Measurements from ENCODE around the gene MPP3. TPM values are rescaled to one million over a fixed set of nuclear protein-coding genes. Genes with fewer than 3 reads are reported as not detected.

Gene MPP3
- total RNA-seq, 1 experiment from 2014 or later: 24.5 TPM

GRCh38 chr17:43852571-43852970 lies 19.6 kb upstream of the MPP3 start:
- H3K9me3 Mint-ChIP-seq (ENCODE audit: unreplicated experiment): no peaks in the 10 kb centered on the region
- intact Hi-C loops (cut with micrococcal nuclease): no loop called here
- BruUV-seq (replicated peaks): no TSS peak
- no peak overlapping the region for H3K4me3 Mint-ChIP-seq (ENCODE audit: unreplicated experiment)
- POLR2A ChIA-PET: interaction anchor here (0.7 kb wide), 1 partner anchor 26 kb away, joined by 3 read pairs; no protein-coding TSS in a partner anchor
- H3K27ac Mint-ChIP-seq (ENCODE audit: low read depth, unreplicated experiment): no peak overlapping the region
- peaks cover 54% of the 10 kb centered on the region for H3K27me3 Mint-ChIP-seq (ENCODE audit: insufficient read depth, unreplicated experiment)
- CTCF ChIA-PET: interaction anchor here (1.0 to 2.1 kb wide), 5 partner anchors 9 to 159 kb away, joined by 3 to 9 read pairs (median 4); no protein-coding TSS in a partner anchor
- no peaks in the 10 kb centered on the region for H3K4me1 Mint-ChIP-seq (ENCODE audit: insufficient read depth, unreplicated experiment)
- H3K36me3 Mint-ChIP-seq (ENCODE audit: insufficient read depth, unreplicated experiment): no peaks in the 10 kb centered on the region
- TF ChIP-seq CTCF (IDR thresholded peaks at IDR 0.05; ENCODE audit: unreplicated experiment): no peak
- DNase-seq (ENCODE audit: unreplicated experiment): no peak

- intact Hi-C loops (cut with micrococcal nuclease): no loop called here
These were observed 16.2 kb upstream of the MPP3 start for GRCh38 chr17:43849116-43849515.

GRCh38 chr17:43848601-43849000 lies 15.7 kb upstream of the MPP3 start:
- no TSS peak for BruUV-seq (replicated peaks)
- Mint-ChIP-seq H3K36me3 (ENCODE audit: insufficient read depth, unreplicated experiment) (no peaks in the 10 kb centered on the region), H3K9me3 (ENCODE audit: unreplicated experiment) (no peaks in the 10 kb centered on the region), H3K27ac (ENCODE audit: low read depth, unreplicated experiment) (no peak overlapping the region), H3K4me1 (ENCODE audit: insufficient read depth, unreplicated experiment) (no peaks in the 10 kb centered on the region), H3K27me3 (ENCODE audit: insufficient read depth, unreplicated experiment) (peaks cover 28% of the 10 kb centered on the region), H3K4me3 (ENCODE audit: unreplicated experiment) (no peak overlapping the region)
- intact Hi-C loops (cut with micrococcal nuclease): no loop called here
- no peak for TF ChIP-seq CTCF (IDR thresholded peaks at IDR 0.05; ENCODE audit: unreplicated experiment)
- no peak for DNase-seq (ENCODE audit: unreplicated experiment)
- ChIA-PET POLR2A (no interaction called here), CTCF (interaction anchor here (0.7 to 0.9 kb wide), 2 partner anchors 9 to 10 kb away, joined by 3 to 4 read pairs; no protein-coding TSS in a partner anchor)

More at GRCh38 chr17:43849116-43849515, 16.2 kb upstream of the MPP3 start:
- DNase-seq (ENCODE audit: unreplicated experiment): no peak
- no TSS peak for BruUV-seq (replicated peaks)
- H3K4me1 Mint-ChIP-seq (ENCODE audit: insufficient read depth, unreplicated experiment): no peaks in the 10 kb centered on the region
- ChIA-PET CTCF (interaction anchor here (0.7 to 0.9 kb wide), 3 partner anchors 9 to 156 kb away, joined by 3 to 5 read pairs (median 4); no protein-coding TSS in a partner anchor), POLR2A (no interaction called here)
- H3K9me3 Mint-ChIP-seq (ENCODE audit: unreplicated experiment): no peaks in the 10 kb centered on the region
- no peak for TF ChIP-seq CTCF (IDR thresholded peaks at IDR 0.05; ENCODE audit: unreplicated experiment)
- no peak overlapping the region for H3K4me3 Mint-ChIP-seq (ENCODE audit: unreplicated experiment)
- H3K27me3 Mint-ChIP-seq (ENCODE audit: insufficient read depth, unreplicated experiment): peaks cover 33% of the 10 kb centered on the region
- no peak overlapping the region for H3K27ac Mint-ChIP-seq (ENCODE audit: low read depth, unreplicated experiment)
- no peaks in the 10 kb centered on the region for H3K36me3 Mint-ChIP-seq (ENCODE audit: insufficient read depth, unreplicated experiment)

GRCh38 chr17:43846963-43847371 lies 14.0 kb upstream of the MPP3 start, which contains the start of gene CD300LG:
Gene CD300LG, plus strand, starts transcription at chr17:43847176. Its CDS starts 41 bp downstream, at chr17:43847217.
- Mint-ChIP-seq H3K27me3 (ENCODE audit: insufficient read depth, unreplicated experiment) (peaks cover 12% of the 10 kb centered on the region), H3K4me3 (ENCODE audit: unreplicated experiment) (no peak within 1 kb of the TSS), H3K9me3 (ENCODE audit: unreplicated experiment) (no peaks in the 10 kb centered on the region), H3K36me3 (ENCODE audit: insufficient read depth, unreplicated experiment) (no peaks in the 10 kb centered on the region), H3K27ac (ENCODE audit: low read depth, unreplicated experiment) (no peak within 1 kb of the TSS), H3K4me1 (ENCODE audit: insufficient read depth, unreplicated experiment) (no peaks in the 10 kb centered on the region)
- POLR2A ChIA-PET: interaction anchor here (1.1 to 1.5 kb wide), 3 partner anchors 13 to 87 kb away, joined by 3 to 6 read pairs (median 5); no protein-coding TSS in a partner anchor
- CTCF ChIA-PET: interaction anchor here (0.5 to 2.6 kb wide), 21 partner anchors 9 to 1019 kb away, joined by 3 to 24 read pairs (median 5); no protein-coding TSS in a partner anchor
- intact Hi-C loops (cut with micrococcal nuclease): loop anchor here (1.0 to 2.0 kb wide), 5 partner anchors 56 to 152 kb away; no protein-coding TSS in a partner anchor
- TF ChIP-seq CTCF (IDR thresholded peaks at IDR 0.05; ENCODE audit: unreplicated experiment): no peak
- BruUV-seq (replicated peaks): no TSS peak
- no peak for DNase-seq (ENCODE audit: unreplicated experiment)

Data from MCF 10A (cell line).